ENCODE results near the gene DOLPP1.

The DOLPP1 gene

DNA sequence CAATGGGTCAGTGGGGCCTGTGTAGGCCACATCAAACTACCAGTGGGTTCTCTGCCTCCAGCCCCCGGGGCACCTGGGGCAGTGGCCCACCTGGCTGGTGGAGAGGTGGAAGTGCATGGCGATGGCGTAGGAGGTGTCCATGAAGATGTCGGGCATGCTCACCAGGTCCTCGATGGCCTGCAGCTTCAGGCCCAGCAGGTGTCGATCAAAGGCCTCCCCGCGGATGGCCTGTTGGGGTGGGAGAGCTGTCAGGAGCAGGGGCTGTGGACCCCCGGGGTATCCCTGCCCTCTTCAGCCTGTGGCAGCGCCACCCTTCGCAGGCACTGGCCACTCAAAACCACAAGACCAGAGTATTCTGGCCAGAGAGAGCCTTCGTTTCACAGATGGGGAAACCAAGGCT, 15.0 kb downstream of the DOLPP1 start:
- H3K27me3 ChIP-seq (ENCODE audit: control insufficient read depth in 1 of 2, insufficient read depth in 2 of 2, low read length in 2 of 2) = no peaks in the 10 kb centered on the region
- no peaks in the 10 kb centered on the region for H3K4me1 ChIP-seq (ENCODE audit: control insufficient read depth, insufficient read depth, low read length)
- H3K36me3 ChIP-seq (ENCODE audit: control insufficient read depth in 2 of 2, insufficient read depth in 2 of 2, low read length in 2 of 2) = peaks cover 14 to 23% of the 10 kb centered on the region in 2 donors
- no peaks in the 10 kb centered on the region for H3K9me3 ChIP-seq (ENCODE audit: control insufficient read depth in 2 of 2, low read length in 2 of 2)
- H3K4me3 ChIP-seq (ENCODE audit: low read length in 2 of 2) = no peak overlapping the region
- H3K9ac ChIP-seq (ENCODE audit: low read length in 2 of 2) = no peak overlapping the region
- no peak overlapping the region for H3K27ac ChIP-seq (ENCODE audit: low read length)

- H3K27me3 ChIP-seq (ENCODE audit: control insufficient read depth in 1 of 2, insufficient read depth in 2 of 2, low read length in 2 of 2) = no peaks in the 10 kb centered on the region
- no peak overlapping the region for H3K27ac ChIP-seq (ENCODE audit: low read length)
- H3K9ac ChIP-seq (ENCODE audit: low read length in 2 of 2) = no peak overlapping the region
- H3K36me3 ChIP-seq (ENCODE audit: control insufficient read depth in 2 of 2, insufficient read depth in 2 of 2, low read length in 2 of 2) = peaks cover 14 to 26% of the 10 kb centered on the region in 2 donors
- H3K9me3 ChIP-seq (ENCODE audit: control insufficient read depth in 2 of 2, low read length in 2 of 2) = no peaks in the 10 kb centered on the region
- no peak overlapping the region for H3K4me3 ChIP-seq (ENCODE audit: low read length in 2 of 2)
- H3K4me1 ChIP-seq (ENCODE audit: control insufficient read depth, insufficient read depth, low read length) = no peaks in the 10 kb centered on the region
Measured at GRCh38 chr9:129097671-129098306, 16.9 kb downstream of the DOLPP1 start.

DNA sequence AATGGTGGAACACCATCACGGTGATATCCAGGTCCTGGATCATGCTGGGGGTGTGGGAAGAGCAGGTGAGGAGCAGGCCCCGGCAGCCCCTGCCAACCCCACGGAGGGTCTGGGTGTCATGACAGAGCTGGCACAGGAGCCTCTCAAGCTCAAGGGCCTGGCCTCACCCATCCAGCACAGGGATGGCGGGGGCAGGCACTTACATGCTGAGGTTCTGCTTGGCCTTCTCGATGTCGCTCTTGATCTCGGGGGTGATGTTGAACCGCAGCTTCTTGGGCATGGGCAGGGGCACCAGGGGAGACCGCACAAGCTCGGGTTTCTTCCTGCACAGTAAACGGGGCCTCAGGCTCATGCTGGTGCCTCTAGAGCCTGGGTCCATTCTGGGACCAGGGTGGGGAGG, 17.4 kb downstream of the DOLPP1 start:
- Histone ChIP-seq H3K9me3 (ENCODE audit: control insufficient read depth in 2 of 2, low read length in 2 of 2) (no peaks in the 10 kb centered on the region), H3K27me3 (ENCODE audit: control insufficient read depth in 1 of 2, insufficient read depth in 2 of 2, low read length in 2 of 2) (no peaks in the 10 kb centered on the region), H3K4me1 (ENCODE audit: control insufficient read depth, insufficient read depth, low read length) (no peaks in the 10 kb centered on the region), H3K36me3 (ENCODE audit: control insufficient read depth in 2 of 2, insufficient read depth in 2 of 2, low read length in 2 of 2) (peaks cover 14 to 26% of the 10 kb centered on the region in 2 donors), H3K9ac (ENCODE audit: low read length in 2 of 2) (no peak overlapping the region), H3K27ac (ENCODE audit: low read length) (no peak overlapping the region), H3K4me3 (ENCODE audit: low read length in 2 of 2) (no peak overlapping the region)

- Histone ChIP-seq H3K4me1 (ENCODE audit: control insufficient read depth, insufficient read depth, low read length) (no peaks in the 10 kb centered on the region), H3K27me3 (ENCODE audit: control insufficient read depth in 1 of 2, insufficient read depth in 2 of 2, low read length in 2 of 2) (no peaks in the 10 kb centered on the region), H3K9ac (ENCODE audit: low read length in 2 of 2) (no peak overlapping the region), H3K9me3 (ENCODE audit: control insufficient read depth in 2 of 2, low read length in 2 of 2) (no peaks in the 10 kb centered on the region), H3K27ac (ENCODE audit: low read length) (no peak overlapping the region), H3K36me3 (ENCODE audit: control insufficient read depth in 2 of 2, insufficient read depth in 2 of 2, low read length in 2 of 2) (peaks cover 12 to 24% of the 10 kb centered on the region in 2 donors), H3K4me3 (ENCODE audit: low read length in 2 of 2) (no peak overlapping the region)
Measured at GRCh38 chr9:129100383-129101169, 19.7 kb downstream of the DOLPP1 start.

GRCh38 chr9:129101279-129101678, 20.4 kb downstream of the DOLPP1 start:
- Histone ChIP-seq H3K4me3 (ENCODE audit: low read length in 2 of 2) (no peak overlapping the region), H3K9me3 (ENCODE audit: control insufficient read depth in 2 of 2, low read length in 2 of 2) (no peaks in the 10 kb centered on the region), H3K4me1 (ENCODE audit: control insufficient read depth, insufficient read depth, low read length) (no peaks in the 10 kb centered on the region), H3K27me3 (ENCODE audit: control insufficient read depth in 1 of 2, insufficient read depth in 2 of 2, low read length in 2 of 2) (no peaks in the 10 kb centered on the region), H3K9ac (ENCODE audit: low read length in 2 of 2) (no peak overlapping the region), H3K36me3 (ENCODE audit: control insufficient read depth in 2 of 2, insufficient read depth in 2 of 2, low read length in 2 of 2) (peaks cover 5 to 24% of the 10 kb centered on the region in 2 donors), H3K27ac (ENCODE audit: low read length) (no peak overlapping the region)

- H3K27me3 ChIP-seq (ENCODE audit: control insufficient read depth in 1 of 2, insufficient read depth in 2 of 2, low read length in 2 of 2) = no peaks in the 10 kb centered on the region
- peaks cover 4 to 21% of the 10 kb centered on the region in 2 donors for H3K36me3 ChIP-seq (ENCODE audit: control insufficient read depth in 2 of 2, insufficient read depth in 2 of 2, low read length in 2 of 2)
- no peaks in the 10 kb centered on the region for H3K4me1 ChIP-seq (ENCODE audit: control insufficient read depth, insufficient read depth, low read length)
- no peak overlapping the region for H3K9ac ChIP-seq (ENCODE audit: low read length in 2 of 2)
- no peak overlapping the region for H3K27ac ChIP-seq (ENCODE audit: low read length)
- H3K4me3 ChIP-seq (ENCODE audit: low read length in 2 of 2) = no peak overlapping the region
- H3K9me3 ChIP-seq (ENCODE audit: control insufficient read depth in 2 of 2, low read length in 2 of 2) = no peaks in the 10 kb centered on the region
Measured at GRCh38 chr9:129102095-129102525, 21.2 kb downstream of the DOLPP1 start.

- no peak overlapping the region for H3K4me3 ChIP-seq (ENCODE audit: low read length in 2 of 2)
- H3K9me3 ChIP-seq (ENCODE audit: control insufficient read depth in 2 of 2, low read length in 2 of 2) = no peaks in the 10 kb centered on the region
- no peak overlapping the region for H3K27ac ChIP-seq (ENCODE audit: low read length)
- H3K4me1 ChIP-seq (ENCODE audit: control insufficient read depth, insufficient read depth, low read length) = no peaks in the 10 kb centered on the region
- H3K27me3 ChIP-seq (ENCODE audit: control insufficient read depth in 1 of 2, insufficient read depth in 2 of 2, low read length in 2 of 2) = no peaks in the 10 kb centered on the region
- no peak overlapping the region for H3K9ac ChIP-seq (ENCODE audit: low read length in 2 of 2)
- H3K36me3 ChIP-seq (ENCODE audit: control insufficient read depth in 2 of 2, insufficient read depth in 2 of 2, low read length in 2 of 2) = peaks cover 12 to 24% of the 10 kb centered on the region in 2 donors
Measured at GRCh38 chr9:129102791-129103594, 22.1 kb downstream of the DOLPP1 start.

DNA sequence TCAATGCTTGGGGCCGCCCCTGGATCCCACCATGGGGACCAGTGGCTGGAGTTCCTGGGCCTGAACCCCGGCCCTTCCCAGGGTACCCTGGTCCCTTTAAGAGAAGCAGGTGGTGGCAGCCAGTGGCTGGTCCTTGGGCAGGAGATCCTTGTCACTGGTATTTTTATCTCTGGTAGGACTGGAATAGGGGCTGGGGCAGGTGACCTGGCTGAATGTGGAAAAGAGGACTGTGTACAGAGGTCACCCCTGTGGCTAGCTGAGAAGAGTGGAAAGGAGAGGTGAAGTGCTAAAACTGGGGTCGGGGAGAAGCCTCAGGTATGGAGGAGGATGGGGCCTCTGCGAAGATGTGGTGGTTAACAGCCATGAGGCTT, 22.7 kb downstream of the DOLPP1 start:
- Histone ChIP-seq H3K4me3 (ENCODE audit: low read length in 2 of 2) (no peak overlapping the region), H3K36me3 (ENCODE audit: control insufficient read depth in 2 of 2, insufficient read depth in 2 of 2, low read length in 2 of 2) (peaks cover 12 to 21% of the 10 kb centered on the region in 2 donors), H3K9me3 (ENCODE audit: control insufficient read depth in 2 of 2, low read length in 2 of 2) (no peaks in the 10 kb centered on the region), H3K9ac (ENCODE audit: low read length in 2 of 2) (no peak overlapping the region), H3K4me1 (ENCODE audit: control insufficient read depth, insufficient read depth, low read length) (peaks cover 4% of the 10 kb centered on the region), H3K27me3 (ENCODE audit: control insufficient read depth in 1 of 2, insufficient read depth in 2 of 2, low read length in 2 of 2) (no peaks in the 10 kb centered on the region), H3K27ac (ENCODE audit: low read length) (no peak overlapping the region)

- no peak overlapping the region for H3K4me3 ChIP-seq (ENCODE audit: low read length in 2 of 2)
- H3K4me1 ChIP-seq (ENCODE audit: control insufficient read depth, insufficient read depth, low read length) = peaks cover 9% of the 10 kb centered on the region
- no peak overlapping the region for H3K9ac ChIP-seq (ENCODE audit: low read length in 2 of 2)
- no peaks in the 10 kb centered on the region for H3K9me3 ChIP-seq (ENCODE audit: control insufficient read depth in 2 of 2, low read length in 2 of 2)
- H3K36me3 ChIP-seq (ENCODE audit: control insufficient read depth in 2 of 2, insufficient read depth in 2 of 2, low read length in 2 of 2) = peaks cover 12 to 21% of the 10 kb centered on the region in 2 donors
- no peak overlapping the region for H3K27ac ChIP-seq (ENCODE audit: low read length)
- H3K27me3 ChIP-seq (ENCODE audit: control insufficient read depth in 1 of 2, insufficient read depth in 2 of 2, low read length in 2 of 2) = no peaks in the 10 kb centered on the region
Measured at GRCh38 chr9:129104051-129104450, 23.1 kb downstream of the DOLPP1 start.

- H3K9ac ChIP-seq (ENCODE audit: low read length in 2 of 2) = no peak overlapping the region
- peaks cover 9 to 18% of the 10 kb centered on the region in 2 donors for H3K36me3 ChIP-seq (ENCODE audit: control insufficient read depth in 2 of 2, insufficient read depth in 2 of 2, low read length in 2 of 2)
- no peak overlapping the region for H3K27ac ChIP-seq (ENCODE audit: low read length)
- peaks cover 21% of the 10 kb centered on the region for H3K4me1 ChIP-seq (ENCODE audit: control insufficient read depth, insufficient read depth, low read length)
- H3K9me3 ChIP-seq (ENCODE audit: control insufficient read depth in 2 of 2, low read length in 2 of 2) = no peaks in the 10 kb centered on the region
- H3K27me3 ChIP-seq (ENCODE audit: control insufficient read depth in 1 of 2, insufficient read depth in 2 of 2, low read length in 2 of 2) = no peaks in the 10 kb centered on the region
- no peak overlapping the region for H3K4me3 ChIP-seq (ENCODE audit: low read length in 2 of 2)
Measured at GRCh38 chr9:129105857-129106694, 25.2 kb downstream of the DOLPP1 start.

All from stomach smooth muscle (tissue), 2 donors.